ENCODE measurements around the gene TSPAN1. TPM values are rescaled to one million over a fixed set of nuclear protein-coding genes. Genes with fewer than 3 reads are reported as not detected.

Gene TSPAN1
- total and polyA plus RNA-seq, 2 of the 13 experiments (the other 11 are each of a cell fraction or from before 2014, with no cell fraction given), result 1.7 to 2.9 TPM

GRCh38 chr1:46197964-46198811 lies 23.3 kb downstream of the TSPAN1 start, which contains the start of gene POMGNT1 (continued):
- TF ChIP-seq, protein P1, sequence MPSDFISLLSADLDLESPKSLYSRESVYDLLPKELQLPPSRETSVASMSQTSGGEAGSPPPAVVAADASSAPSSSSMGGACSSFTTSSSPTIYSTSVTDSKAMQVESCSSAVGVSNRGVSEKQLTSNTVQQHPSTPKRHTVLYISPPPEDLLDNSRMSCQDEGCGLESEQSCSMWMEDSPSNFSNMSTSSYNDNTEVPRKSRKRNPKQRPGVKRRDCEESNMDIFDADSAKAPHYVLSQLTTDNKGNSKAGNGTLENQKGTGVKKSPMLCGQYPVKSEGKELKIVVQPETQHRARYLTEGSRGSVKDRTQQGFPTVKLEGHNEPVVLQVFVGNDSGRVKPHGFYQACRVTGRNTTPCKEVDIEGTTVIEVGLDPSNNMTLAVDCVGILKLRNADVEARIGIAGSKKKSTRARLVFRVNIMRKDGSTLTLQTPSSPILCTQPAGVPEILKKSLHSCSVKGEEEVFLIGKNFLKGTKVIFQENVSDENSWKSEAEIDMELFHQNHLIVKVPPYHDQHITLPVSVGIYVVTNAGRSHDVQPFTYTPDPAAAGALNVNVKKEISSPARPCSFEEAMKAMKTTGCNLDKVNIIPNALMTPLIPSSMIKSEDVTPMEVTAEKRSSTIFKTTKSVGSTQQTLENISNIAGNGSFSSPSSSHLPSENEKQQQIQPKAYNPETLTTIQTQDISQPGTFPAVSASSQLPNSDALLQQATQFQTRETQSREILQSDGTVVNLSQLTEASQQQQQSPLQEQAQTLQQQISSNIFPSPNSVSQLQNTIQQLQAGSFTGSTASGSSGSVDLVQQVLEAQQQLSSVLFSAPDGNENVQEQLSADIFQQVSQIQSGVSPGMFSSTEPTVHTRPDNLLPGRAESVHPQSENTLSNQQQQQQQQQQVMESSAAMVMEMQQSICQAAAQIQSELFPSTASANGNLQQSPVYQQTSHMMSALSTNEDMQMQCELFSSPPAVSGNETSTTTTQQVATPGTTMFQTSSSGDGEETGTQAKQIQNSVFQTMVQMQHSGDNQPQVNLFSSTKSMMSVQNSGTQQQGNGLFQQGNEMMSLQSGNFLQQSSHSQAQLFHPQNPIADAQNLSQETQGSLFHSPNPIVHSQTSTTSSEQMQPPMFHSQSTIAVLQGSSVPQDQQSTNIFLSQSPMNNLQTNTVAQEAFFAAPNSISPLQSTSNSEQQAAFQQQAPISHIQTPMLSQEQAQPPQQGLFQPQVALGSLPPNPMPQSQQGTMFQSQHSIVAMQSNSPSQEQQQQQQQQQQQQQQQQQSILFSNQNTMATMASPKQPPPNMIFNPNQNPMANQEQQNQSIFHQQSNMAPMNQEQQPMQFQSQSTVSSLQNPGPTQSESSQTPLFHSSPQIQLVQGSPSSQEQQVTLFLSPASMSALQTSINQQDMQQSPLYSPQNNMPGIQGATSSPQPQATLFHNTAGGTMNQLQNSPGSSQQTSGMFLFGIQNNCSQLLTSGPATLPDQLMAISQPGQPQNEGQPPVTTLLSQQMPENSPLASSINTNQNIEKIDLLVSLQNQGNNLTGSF (CRISPR knock-in tag; IDR thresholded peaks at IDR 0.05), result no peak
- peak; percentile 85 for TF ChIP-seq RBFOX2 (IDR thresholded peaks at IDR 0.05; ENCODE audit: low read depth, low read length)
- no peak for TF ChIP-seq ZNF646 (CRISPR knock-in tag; IDR thresholded peaks at IDR 0.05)
- no peak for TF ChIP-seq BCL6 (CRISPR knock-in tag; IDR thresholded peaks at IDR 0.05)
- TF ChIP-seq ZNF839 (CRISPR knock-in tag; IDR thresholded peaks at IDR 0.05; ENCODE audit: borderline replicate concordance), result no peak
- peak; percentile 49; the same call in 1 of the 2 replicates for TF ChIP-seq NR2F6 (IDR thresholded peaks at IDR 0.05)
- TF ChIP-seq NR2F6 (CRISPR knock-in tag; IDR thresholded peaks at IDR 0.05), result peak; percentile 62
- TF ChIP-seq ZNF569 (CRISPR knock-in tag; IDR thresholded peaks at IDR 0.05; ENCODE audit: borderline replicate concordance), result no peak
- TF ChIP-seq NR3C1 (CRISPR knock-in tag; IDR thresholded peaks at IDR 0.05), result no peak
- TF ChIP-seq POLR2AphosphoS2 (IDR thresholded peaks at IDR 0.05; ENCODE audit: low read depth, low read length), result no peak
- TF ChIP-seq NR1H2 (CRISPR knock-in tag; IDR thresholded peaks at IDR 0.05; ENCODE audit: borderline replicate concordance, low read depth), result no peak
- TF ChIP-seq, protein P2, sequence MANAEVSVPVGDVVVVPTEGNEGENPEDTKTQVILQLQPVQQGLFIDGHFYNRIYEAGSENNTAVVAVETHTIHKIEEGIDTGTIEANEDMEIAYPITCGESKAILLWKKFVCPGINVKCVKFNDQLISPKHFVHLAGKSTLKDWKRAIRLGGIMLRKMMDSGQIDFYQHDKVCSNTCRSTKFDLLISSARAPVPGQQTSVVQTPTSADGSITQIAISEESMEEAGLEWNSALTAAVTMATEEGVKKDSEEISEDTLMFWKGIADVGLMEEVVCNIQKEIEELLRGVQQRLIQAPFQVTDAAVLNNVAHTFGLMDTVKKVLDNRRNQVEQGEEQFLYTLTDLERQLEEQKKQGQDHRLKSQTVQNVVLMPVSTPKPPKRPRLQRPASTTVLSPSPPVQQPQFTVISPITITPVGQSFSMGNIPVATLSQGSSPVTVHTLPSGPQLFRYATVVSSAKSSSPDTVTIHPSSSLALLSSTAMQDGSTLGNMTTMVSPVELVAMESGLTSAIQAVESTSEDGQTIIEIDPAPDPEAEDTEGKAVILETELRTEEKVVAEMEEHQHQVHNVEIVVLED (CRISPR knock-in tag; IDR thresholded peaks at IDR 0.05; ENCODE audit: borderline replicate concordance), result 0 out of 2 replicates have a peak, but pooled peaks have one; percentile 12

Data from HepG2 (cell line).